ENCODE results near the gene SLX4IP. TPM values are rescaled to one million over a fixed set of nuclear protein-coding genes. Genes with fewer than 3 reads are reported as not detected.
A peak's percentile ranks its signal among the peaks of the same experiment; 100 is the strongest.

Gene SLX4IP
- total and polyA plus RNA-seq, 3 experiments from 2014 or later, result 1.5 to 8.0 (median 7.0) TPM

DNA sequence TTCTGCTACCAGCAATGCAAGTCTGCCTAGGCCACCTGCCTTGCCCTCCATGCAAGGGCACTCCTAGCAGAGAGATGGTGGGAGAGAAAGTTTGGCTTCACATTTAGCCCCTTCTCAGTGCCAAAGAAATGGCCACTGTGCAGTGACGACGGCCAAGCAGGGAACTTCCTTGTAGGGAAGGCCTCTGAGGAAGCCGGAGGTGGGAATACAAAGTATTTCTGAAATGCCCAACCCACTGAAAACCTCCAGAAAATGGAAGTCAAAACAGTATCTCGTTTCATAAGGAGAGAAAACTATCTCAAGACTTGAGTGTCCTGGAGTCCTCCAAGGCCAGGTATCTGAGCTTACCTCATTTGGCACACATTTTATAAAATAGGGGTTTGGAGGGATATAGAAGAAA lies 196.0 kb downstream of the SLX4IP start:
- no peaks in the 10 kb centered on the region for H3K27me3 Mint-ChIP-seq
- Histone ChIP-seq H3K36me3 (ENCODE audit: insufficient read depth, low read length) (no peaks in the 10 kb centered on the region), H3K27ac (ENCODE audit: low read depth, low read length) (no peak overlapping the region), H3K27me3 (ENCODE audit: insufficient read depth, low read length, poor library complexity, severe bottlenecking) (no peaks in the 10 kb centered on the region), H3K4me3 (ENCODE audit: low read length) (no peak overlapping the region), H3K4me1 (ENCODE audit: insufficient read depth, low read length) (no peaks in the 10 kb centered on the region), H3K9me3 (ENCODE audit: low read length) (no peaks in the 10 kb centered on the region)
- no peaks in the 10 kb centered on the region for H3K4me1 Mint-ChIP-seq
- H3K9me3 Mint-ChIP-seq, result no peaks in the 10 kb centered on the region
- H3K27ac Mint-ChIP-seq, result no peak overlapping the region
- ChIA-PET POLR2A (no interaction called here), CTCF (no interaction called here)
- no peak overlapping the region for H3K4me3 Mint-ChIP-seq
- no peak for DNase-seq
- H3K36me3 Mint-ChIP-seq, result no peaks in the 10 kb centered on the region

- H3K36me3 ChIP-seq (ENCODE audit: insufficient read depth, low read length), result no peaks in the 10 kb centered on the region
- H3K27ac ChIP-seq (ENCODE audit: low read depth, low read length), result no peak overlapping the region
- CTCF ChIA-PET, result no interaction called here
- no peaks in the 10 kb centered on the region for H3K27me3 Mint-ChIP-seq
- H3K4me1 Mint-ChIP-seq, result no peaks in the 10 kb centered on the region
- H3K9me3 ChIP-seq (ENCODE audit: low read length), result no peaks in the 10 kb centered on the region
- no peak overlapping the region for H3K27ac Mint-ChIP-seq
- no peaks in the 10 kb centered on the region for H3K4me1 ChIP-seq (ENCODE audit: insufficient read depth, low read length)
- no peaks in the 10 kb centered on the region for H3K27me3 ChIP-seq (ENCODE audit: insufficient read depth, low read length, poor library complexity, severe bottlenecking)
- no peak overlapping the region for H3K4me3 ChIP-seq (ENCODE audit: low read length)
- DNase-seq, result no peak
- POLR2A ChIA-PET, result no interaction called here
- no peaks in the 10 kb centered on the region for H3K36me3 Mint-ChIP-seq
- no peak overlapping the region for H3K4me3 Mint-ChIP-seq
- no peaks in the 10 kb centered on the region for H3K9me3 Mint-ChIP-seq
These were observed 197.8 kb downstream of the SLX4IP start for GRCh38 chr20:10632721-10633509.

DNA sequence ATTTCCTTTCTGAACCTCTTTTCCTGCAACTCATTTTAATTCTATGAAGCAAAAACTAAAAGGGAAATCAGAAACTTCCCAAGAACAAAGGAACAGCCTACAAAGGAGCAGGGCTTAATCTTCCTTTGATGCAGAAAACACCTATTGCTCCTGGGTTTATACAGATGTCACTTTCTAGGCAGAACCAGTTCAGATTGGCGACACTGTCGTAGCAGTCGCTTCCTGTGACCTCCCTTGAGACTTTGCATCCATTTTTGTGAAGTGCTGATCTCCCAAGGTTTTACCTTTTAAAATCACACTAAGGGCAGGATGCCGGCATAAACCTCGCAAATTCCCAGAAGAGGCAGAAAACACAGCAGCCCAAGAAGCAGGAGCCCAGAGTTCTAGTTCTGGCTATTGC lies 198.6 kb downstream of the SLX4IP start:
- no peak for DNase-seq
- Histone ChIP-seq H3K4me1 (ENCODE audit: insufficient read depth, low read length) (no peaks in the 10 kb centered on the region), H3K27me3 (ENCODE audit: insufficient read depth, low read length, poor library complexity, severe bottlenecking) (no peaks in the 10 kb centered on the region), H3K27ac (ENCODE audit: low read depth, low read length) (no peak overlapping the region), H3K4me3 (ENCODE audit: low read length) (no peak overlapping the region), H3K36me3 (ENCODE audit: insufficient read depth, low read length) (no peaks in the 10 kb centered on the region), H3K9me3 (ENCODE audit: low read length) (no peaks in the 10 kb centered on the region)
- Mint-ChIP-seq H3K36me3 (no peaks in the 10 kb centered on the region), H3K27me3 (no peaks in the 10 kb centered on the region), H3K9me3 (no peaks in the 10 kb centered on the region), H3K27ac (peak overlapping the region in 1 of 8 donors; percentile 65), H3K4me1 (no peaks in the 10 kb centered on the region), H3K4me3 (no peak overlapping the region)
- CTCF ChIA-PET, result no interaction called here
- POLR2A ChIA-PET, result no interaction called here

DNA sequence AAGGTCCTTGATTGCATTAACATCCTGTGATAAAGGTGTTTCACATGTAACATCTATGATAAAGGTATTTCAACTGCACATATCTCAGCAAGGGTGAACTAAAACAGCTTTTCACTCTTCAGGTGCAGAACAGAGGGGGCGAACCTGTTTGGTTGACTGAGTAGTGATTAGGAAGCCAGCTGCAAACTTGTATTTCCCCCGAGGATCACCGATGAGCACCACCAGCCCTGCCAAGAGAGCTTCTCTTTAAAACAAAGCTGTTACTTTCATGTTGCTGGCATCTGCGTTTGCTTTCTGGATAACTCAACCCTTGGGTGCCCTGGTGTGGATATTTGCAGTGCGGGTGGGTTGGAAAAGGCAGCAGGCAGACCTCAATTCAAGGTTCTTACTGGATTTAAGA lies 199.1 kb downstream of the SLX4IP start:
- H3K27me3 Mint-ChIP-seq, result no peaks in the 10 kb centered on the region
- POLR2A ChIA-PET, result no interaction called here
- no peaks in the 10 kb centered on the region for H3K27me3 ChIP-seq (ENCODE audit: insufficient read depth, low read length, poor library complexity, severe bottlenecking)
- H3K4me3 Mint-ChIP-seq, result no peak overlapping the region
- no peaks in the 10 kb centered on the region for H3K9me3 ChIP-seq (ENCODE audit: low read length)
- no peak overlapping the region for H3K4me3 ChIP-seq (ENCODE audit: low read length)
- CTCF ChIA-PET, result no interaction called here
- no peaks in the 10 kb centered on the region for H3K36me3 Mint-ChIP-seq
- DNase-seq, result no peak
- no peak overlapping the region for H3K27ac ChIP-seq (ENCODE audit: low read depth, low read length)
- no peak overlapping the region for H3K27ac Mint-ChIP-seq
- H3K4me1 Mint-ChIP-seq, result no peaks in the 10 kb centered on the region
- no peaks in the 10 kb centered on the region for H3K9me3 Mint-ChIP-seq
- H3K36me3 ChIP-seq (ENCODE audit: insufficient read depth, low read length), result no peaks in the 10 kb centered on the region
- H3K4me1 ChIP-seq (ENCODE audit: insufficient read depth, low read length), result no peaks in the 10 kb centered on the region

DNA sequence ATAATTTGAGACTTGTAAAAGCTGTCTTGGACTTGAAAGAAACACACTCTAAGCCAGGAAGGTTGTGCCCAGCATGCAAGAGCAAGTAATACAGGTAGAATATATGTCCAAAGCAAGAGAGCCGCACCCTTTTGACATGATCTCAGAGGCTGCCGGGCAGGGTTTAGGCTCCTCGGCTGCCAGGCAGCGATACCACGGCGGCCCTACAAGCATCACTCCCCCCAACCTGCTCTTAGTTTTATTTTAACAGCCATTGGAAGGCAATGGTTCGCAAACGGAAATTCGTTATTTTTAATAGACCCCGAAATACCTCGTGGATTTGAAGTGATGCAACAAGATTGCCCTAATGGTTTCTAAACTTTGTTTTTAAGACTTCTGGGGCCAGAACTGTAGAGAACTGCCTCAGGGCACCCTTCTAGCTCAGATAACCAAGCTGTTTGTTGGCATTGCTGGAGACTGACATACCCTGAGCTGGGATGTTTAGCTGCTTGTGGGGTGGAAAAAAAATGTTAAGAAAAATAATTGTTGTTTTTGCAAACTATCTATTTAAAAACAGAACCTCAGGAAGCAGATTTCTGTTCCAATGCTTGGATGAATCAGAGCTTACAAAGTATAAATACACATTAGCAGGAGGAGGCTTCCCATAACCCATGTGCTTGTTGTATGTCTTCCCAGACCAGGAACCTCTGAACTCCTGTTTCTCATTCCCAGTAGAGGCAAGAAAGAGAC lies 199.7 kb downstream of the SLX4IP start:
- H3K9me3 Mint-ChIP-seq, result no peaks in the 10 kb centered on the region

GRCh38 chr20:10635476-10636208 lies 200.5 kb downstream of the SLX4IP start:
- H3K4me3 Mint-ChIP-seq, result no peak overlapping the region
- ChIA-PET CTCF (no interaction called here), POLR2A (no interaction called here)
- no peaks in the 10 kb centered on the region for H3K36me3 Mint-ChIP-seq
- Histone ChIP-seq H3K4me3 (ENCODE audit: low read length) (no peak overlapping the region), H3K4me1 (ENCODE audit: insufficient read depth, low read length) (no peaks in the 10 kb centered on the region), H3K9me3 (ENCODE audit: low read length) (no peaks in the 10 kb centered on the region), H3K36me3 (ENCODE audit: insufficient read depth, low read length) (no peaks in the 10 kb centered on the region), H3K27ac (ENCODE audit: low read depth, low read length) (no peak overlapping the region), H3K27me3 (ENCODE audit: insufficient read depth, low read length, poor library complexity, severe bottlenecking) (no peaks in the 10 kb centered on the region)
- H3K9me3 Mint-ChIP-seq, result no peaks in the 10 kb centered on the region
- no peak overlapping the region for H3K27ac Mint-ChIP-seq
- no peaks in the 10 kb centered on the region for H3K27me3 Mint-ChIP-seq
- DNase-seq, result no peak
- no peaks in the 10 kb centered on the region for H3K4me1 Mint-ChIP-seq

More for the DNA sequence above, 199.7 kb downstream of the SLX4IP start:
- H3K27me3 Mint-ChIP-seq, result no peaks in the 10 kb centered on the region
- DNase-seq, result no peak
- H3K4me1 Mint-ChIP-seq, result no peaks in the 10 kb centered on the region
- H3K36me3 ChIP-seq (ENCODE audit: insufficient read depth, low read length), result no peaks in the 10 kb centered on the region
- no peak overlapping the region for H3K4me3 Mint-ChIP-seq
- H3K4me3 ChIP-seq (ENCODE audit: low read length), result no peak overlapping the region
- ChIA-PET CTCF (no interaction called here), POLR2A (no interaction called here)
- H3K27me3 ChIP-seq (ENCODE audit: insufficient read depth, low read length, poor library complexity, severe bottlenecking), result no peaks in the 10 kb centered on the region
- H3K27ac ChIP-seq (ENCODE audit: low read depth, low read length), result no peak overlapping the region
- no peak overlapping the region for H3K27ac Mint-ChIP-seq
- no peaks in the 10 kb centered on the region for H3K9me3 ChIP-seq (ENCODE audit: low read length)
- no peaks in the 10 kb centered on the region for H3K4me1 ChIP-seq (ENCODE audit: insufficient read depth, low read length)
- no peaks in the 10 kb centered on the region for H3K36me3 Mint-ChIP-seq

DNA sequence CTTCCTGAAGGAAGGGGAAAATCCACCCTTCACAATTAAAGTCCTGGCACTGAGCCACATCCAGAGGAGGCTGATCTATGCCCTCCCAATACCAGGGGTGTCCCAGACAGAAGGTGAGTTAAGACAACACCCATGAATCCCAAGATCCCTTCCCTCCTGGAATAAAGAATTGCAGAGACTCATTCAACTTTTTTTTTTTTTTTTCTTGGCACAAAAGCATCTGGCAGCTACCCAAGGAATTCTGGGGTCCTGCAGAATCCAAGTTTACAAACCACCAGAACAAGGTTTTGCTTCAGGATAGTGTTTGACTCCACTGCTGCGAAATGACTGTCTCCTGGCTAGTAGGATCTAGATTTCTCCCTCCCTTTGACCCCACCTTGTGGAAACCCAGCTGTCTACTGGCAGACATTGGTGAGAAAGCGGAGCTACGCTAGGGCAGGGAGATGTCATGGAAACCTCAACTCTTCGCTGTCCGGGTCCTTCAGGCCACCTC lies 201.3 kb downstream of the SLX4IP start:
- no peak overlapping the region for H3K4me3 Mint-ChIP-seq
- POLR2A ChIA-PET, result no interaction called here
- no peaks in the 10 kb centered on the region for H3K27me3 Mint-ChIP-seq

GRCh38 chr20:10637031-10637559 lies 202.0 kb downstream of the SLX4IP start:
- H3K36me3 Mint-ChIP-seq, result no peaks in the 10 kb centered on the region
- H3K4me3 Mint-ChIP-seq, result no peak overlapping the region
- H3K27ac Mint-ChIP-seq, result no peak overlapping the region
- no peaks in the 10 kb centered on the region for H3K27me3 Mint-ChIP-seq
- Histone ChIP-seq H3K4me1 (ENCODE audit: insufficient read depth, low read length) (no peaks in the 10 kb centered on the region), H3K27ac (ENCODE audit: low read depth, low read length) (no peak overlapping the region), H3K4me3 (ENCODE audit: low read length) (no peak overlapping the region), H3K27me3 (ENCODE audit: insufficient read depth, low read length, poor library complexity, severe bottlenecking) (no peaks in the 10 kb centered on the region), H3K36me3 (ENCODE audit: insufficient read depth, low read length) (no peaks in the 10 kb centered on the region), H3K9me3 (ENCODE audit: low read length) (no peaks in the 10 kb centered on the region)
- ChIA-PET CTCF (no interaction called here), POLR2A (no interaction called here)
- H3K4me1 Mint-ChIP-seq, result no peaks in the 10 kb centered on the region
- no peak for DNase-seq
- no peaks in the 10 kb centered on the region for H3K9me3 Mint-ChIP-seq

More for the DNA sequence above, 201.3 kb downstream of the SLX4IP start:
- H3K27ac Mint-ChIP-seq, result no peak overlapping the region
- Histone ChIP-seq H3K4me3 (ENCODE audit: low read length) (no peak overlapping the region), H3K4me1 (ENCODE audit: insufficient read depth, low read length) (no peaks in the 10 kb centered on the region), H3K27ac (ENCODE audit: low read depth, low read length) (no peak overlapping the region), H3K36me3 (ENCODE audit: insufficient read depth, low read length) (no peaks in the 10 kb centered on the region), H3K27me3 (ENCODE audit: insufficient read depth, low read length, poor library complexity, severe bottlenecking) (no peaks in the 10 kb centered on the region), H3K9me3 (ENCODE audit: low read length) (no peaks in the 10 kb centered on the region)
- no peaks in the 10 kb centered on the region for H3K36me3 Mint-ChIP-seq
- CTCF ChIA-PET, result no interaction called here
- H3K4me1 Mint-ChIP-seq, result no peaks in the 10 kb centered on the region
- no peak for DNase-seq
- H3K9me3 Mint-ChIP-seq, result no peaks in the 10 kb centered on the region

All from CD8-positive, alpha-beta memory T cell (primary cell).